GM19397 (cell line): ENCODE measurements around the gene AK9.
"Not testable (repeated sequence)": the region's sequence is repeated elsewhere in the genome, so short reads cannot be mapped to it uniquely, and the experiment has no call there.

Source experiments
- ATAC-seq: cut with Tn5 transposase; IDR thresholded peaks from one replicate; pipeline ENCODE4 v1.9.1; 2021; ENCODE audit warnings: mild to moderate bottlenecking, moderate library complexity; ENCODE audit not compliant: unreplicated experiment

The AK9 gene

GRCh38 chr6:109701221-109701620, 10.2 kb upstream of the AK9 start:
- ATAC-seq = no peak

- ATAC-seq = no peak
Observed at GRCh38 chr6:109696355-109696754, 5.4 kb upstream of the AK9 start.

GRCh38 chr6:109695468-109695867, 4.5 kb upstream of the AK9 start:
- ATAC-seq = no peak

- ATAC-seq = no peak
Observed at GRCh38 chr6:109693111-109693510, 2.1 kb upstream of the AK9 start.

- peak; percentile 40 for ATAC-seq
Observed at GRCh38 chr6:109690373-109690736, 647 bp downstream of the AK9 start.

GRCh38 chr6:109687271-109687761, 3.7 kb downstream of the AK9 start:
- ATAC-seq = no peak

- no peak for ATAC-seq
Observed at GRCh38 chr6:109686566-109687265, 4.3 kb downstream of the AK9 start.

GRCh38 chr6:109678661-109679505, 12.1 kb downstream of the AK9 start:
- not testable (repeated sequence) for ATAC-seq

GRCh38 chr6:109678240-109678639, 12.8 kb downstream of the AK9 start:
- ATAC-seq = no peak

GRCh38 chr6:109676724-109677123, 14.3 kb downstream of the AK9 start:
- ATAC-seq = no peak

- ATAC-seq = no peak
Observed at GRCh38 chr6:109672839-109673238, 18.2 kb downstream of the AK9 start.

GRCh38 chr6:109672175-109672574, 18.8 kb downstream of the AK9 start:
- no peak for ATAC-seq

- ATAC-seq = no peak
Observed at GRCh38 chr6:109671733-109672132, 19.3 kb downstream of the AK9 start.

GRCh38 chr6:109669811-109670210, 21.2 kb downstream of the AK9 start:
- ATAC-seq = no peak

- ATAC-seq = no peak
Observed at GRCh38 chr6:109662192-109662591, 28.8 kb downstream of the AK9 start.

- ATAC-seq = no peak
Observed at GRCh38 chr6:109660526-109661320, 30.3 kb downstream of the AK9 start.

- no peak for ATAC-seq
Observed at GRCh38 chr6:109655761-109656262, 35.2 kb downstream of the AK9 start.

- no peak for ATAC-seq
Observed at GRCh38 chr6:109653264-109653663, 37.7 kb downstream of the AK9 start.

- no peak for ATAC-seq
Observed at GRCh38 chr6:109644131-109644530, 46.9 kb downstream of the AK9 start.

GRCh38 chr6:109632405-109632804, 58.6 kb downstream of the AK9 start:
- ATAC-seq = no peak

- no peak for ATAC-seq
Observed at GRCh38 chr6:109631403-109631802, 59.6 kb downstream of the AK9 start.
